GM12873 (cell line): ENCODE data around the gene FAM184A.

Experiments used
- CTCF ChIP-seq: IDR thresholded peaks from 2 replicates; pipeline ENCODE4 v1.5.1; 2012; ENCODE audit warnings: low read depth, mild to moderate bottlenecking, moderate library complexity, low read length, control low read depth; ENCODE audit not compliant: insufficient read depth; ENCODE audit errors: missing control alignments

The FAM184A gene

GRCh38 chr6:119109654-119110325, 31.3 kb upstream of the FAM184A start:
- TF ChIP-seq CTCF, result no peak

- TF ChIP-seq CTCF, result no peak
Measured at GRCh38 chr6:119108076-119108475, 29.6 kb upstream of the FAM184A start.

GRCh38 chr6:119105282-119105681, 26.8 kb upstream of the FAM184A start:
- TF ChIP-seq CTCF, result no peak

GRCh38 chr6:119102901-119103300, 24.4 kb upstream of the FAM184A start:
- no peak for TF ChIP-seq CTCF

- TF ChIP-seq CTCF, result no peak
Measured at GRCh38 chr6:119100115-119100514, 21.7 kb upstream of the FAM184A start.

- no peak for TF ChIP-seq CTCF
Measured at GRCh38 chr6:119096721-119097565, 18.5 kb upstream of the FAM184A start.

- TF ChIP-seq CTCF, result no peak
Measured at GRCh38 chr6:119090256-119090655, 11.8 kb upstream of the FAM184A start.
